GM21360 (cell line): Measurements from ENCODE around the gene KCNK10.

ENCODE experiments used
- ATAC-seq: cut with Tn5 transposase; IDR thresholded peaks from one replicate; pipeline ENCODE4 v1.9.1; 2021; ENCODE audit warnings: mild to moderate bottlenecking, moderate library complexity; ENCODE audit not compliant: unreplicated experiment

KCNK10 gene

DNA sequence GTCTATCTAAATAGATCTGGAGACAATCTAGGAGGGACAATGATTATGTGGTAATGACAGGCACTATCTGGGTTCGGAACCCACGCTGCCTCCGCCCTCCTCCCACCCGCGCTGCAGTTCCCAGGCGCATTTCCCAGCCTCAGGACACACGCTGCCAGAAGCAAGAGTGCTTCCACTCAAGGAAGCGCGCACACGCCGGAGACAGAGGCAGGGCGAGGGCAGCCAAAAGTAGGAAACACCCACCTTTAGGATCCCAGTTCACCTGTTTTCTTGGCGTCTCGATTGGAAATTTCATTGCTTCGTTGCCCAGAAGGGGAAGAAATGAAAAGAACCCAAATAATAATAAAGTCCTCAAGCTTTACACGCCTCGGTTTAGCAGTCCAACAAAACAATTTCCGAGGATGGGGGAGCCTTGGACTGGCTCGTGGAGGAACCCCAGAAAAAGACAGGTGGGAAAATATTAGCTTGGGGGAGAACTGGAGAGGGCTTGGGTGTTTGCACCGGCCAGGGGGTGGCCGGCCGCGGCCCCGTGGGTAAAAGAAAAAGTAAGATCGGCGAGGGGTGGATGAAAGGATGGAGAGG, 474 bp downstream of the KCNK10 start:
- ATAC-seq: no peak

DNA sequence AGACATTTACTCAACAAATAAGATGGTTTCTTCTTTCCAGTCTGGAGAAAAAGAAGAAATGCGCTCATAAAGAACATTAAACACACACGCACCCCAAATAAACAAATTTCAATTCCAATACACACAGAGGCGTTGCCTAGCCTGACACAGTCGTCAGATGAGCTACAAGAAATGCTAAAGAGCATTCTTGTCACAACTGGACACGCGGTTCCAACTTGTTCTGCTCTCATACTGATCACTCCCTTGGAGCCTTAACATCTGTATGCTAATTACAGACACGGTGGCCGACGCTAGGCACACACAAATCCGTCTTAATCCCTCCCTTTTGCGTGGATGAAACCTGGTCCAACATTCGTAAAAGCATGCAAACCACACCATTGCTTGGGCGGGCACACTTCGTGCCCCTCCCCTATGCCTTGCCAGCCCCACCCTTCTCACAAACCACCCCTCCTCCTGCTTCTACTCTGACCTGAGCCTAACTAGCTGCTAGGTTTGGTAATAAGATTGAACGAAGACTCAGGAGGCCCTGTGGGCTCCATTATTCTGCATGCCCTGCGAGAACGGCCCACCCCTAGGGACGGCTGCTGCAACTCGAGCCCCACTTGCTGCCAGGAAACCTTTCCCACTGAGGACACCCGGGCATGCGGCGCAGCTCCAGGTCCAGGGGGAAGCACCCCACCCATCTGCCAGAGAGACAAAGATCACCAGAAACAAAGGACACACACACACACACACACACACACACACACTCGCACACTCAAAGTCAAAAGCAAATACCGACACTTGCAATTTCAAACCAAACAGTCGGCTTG, 1.2 kb downstream of the KCNK10 start:
- ATAC-seq: no peak

DNA sequence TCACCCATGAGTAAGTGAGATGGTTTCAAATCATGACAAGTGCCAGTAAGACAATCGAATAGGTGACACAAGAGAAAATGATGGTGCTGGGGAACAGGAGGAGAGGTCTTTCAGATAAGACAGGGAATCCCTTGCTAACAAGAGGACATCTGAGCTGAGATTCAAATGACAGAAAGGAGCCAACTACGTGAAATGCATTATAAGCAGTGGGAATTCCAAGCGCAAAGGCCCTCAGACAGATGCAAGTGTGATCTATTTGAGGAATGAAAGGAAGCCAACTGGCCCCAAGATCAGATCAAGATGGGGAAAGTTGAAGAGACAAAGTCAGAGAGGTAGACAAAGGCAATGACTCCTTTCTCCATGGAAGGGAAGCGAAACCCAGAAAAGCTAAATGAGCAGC, 4.7 kb downstream of the KCNK10 start:
- no peak for ATAC-seq

DNA sequence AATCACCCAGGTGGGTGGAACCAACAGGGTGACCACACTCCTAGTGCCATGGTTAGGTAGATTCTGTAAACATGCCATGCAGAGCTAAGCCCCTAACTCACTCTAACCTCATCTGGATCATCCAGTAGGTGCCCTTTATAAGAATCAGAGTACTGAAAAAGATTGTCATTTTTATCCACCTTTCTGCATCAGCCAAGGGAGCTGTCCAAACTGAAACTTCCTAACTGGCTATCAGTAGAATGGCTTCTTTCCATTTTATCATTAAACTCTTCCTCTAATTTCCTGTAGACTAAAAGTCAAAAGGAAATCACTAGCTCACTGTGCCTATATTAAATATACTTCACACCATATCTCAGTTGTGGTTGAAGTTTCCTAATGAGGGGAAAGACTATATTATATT, 6.5 kb downstream of the KCNK10 start:
- ATAC-seq: no peak

DNA sequence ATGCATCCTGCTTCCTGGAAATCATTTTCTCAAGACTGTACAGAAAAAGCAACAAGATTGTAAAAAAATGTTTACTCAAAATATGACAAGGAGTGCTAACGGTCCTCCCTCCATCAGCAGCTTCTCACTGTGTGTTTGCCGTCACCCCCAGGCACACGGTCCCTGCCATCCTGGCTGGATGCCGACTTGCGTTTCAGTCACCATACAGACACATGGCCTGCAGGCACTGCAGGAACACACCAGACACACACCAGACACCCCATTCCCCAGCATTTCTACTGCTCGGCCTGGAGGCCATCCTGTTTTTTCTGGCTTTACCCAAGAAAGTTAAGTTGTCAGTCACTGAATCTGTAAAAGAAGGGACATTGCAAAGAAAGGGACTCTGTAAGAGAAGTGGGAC, 10.8 kb downstream of the KCNK10 start:
- ATAC-seq: no peak

DNA sequence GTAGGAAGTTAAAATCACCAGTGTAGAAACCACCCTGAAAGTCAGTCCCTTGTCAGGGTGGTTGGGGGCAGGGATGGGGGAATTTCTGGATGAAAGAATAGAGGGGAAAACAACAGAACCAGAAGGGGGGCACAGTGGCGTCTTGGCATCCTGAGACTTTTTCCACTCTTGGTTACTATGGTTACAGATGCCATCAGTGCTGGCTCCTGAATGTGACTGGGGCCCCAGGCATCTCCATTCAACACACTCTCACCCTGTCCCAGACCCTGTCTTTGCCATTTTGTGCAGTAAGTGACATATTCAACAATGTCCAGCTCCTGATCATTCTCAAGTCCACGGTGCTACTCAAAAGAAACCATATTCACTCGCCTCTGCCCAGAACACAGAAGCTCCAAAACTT, 11.3 kb downstream of the KCNK10 start:
- ATAC-seq: no peak

DNA sequence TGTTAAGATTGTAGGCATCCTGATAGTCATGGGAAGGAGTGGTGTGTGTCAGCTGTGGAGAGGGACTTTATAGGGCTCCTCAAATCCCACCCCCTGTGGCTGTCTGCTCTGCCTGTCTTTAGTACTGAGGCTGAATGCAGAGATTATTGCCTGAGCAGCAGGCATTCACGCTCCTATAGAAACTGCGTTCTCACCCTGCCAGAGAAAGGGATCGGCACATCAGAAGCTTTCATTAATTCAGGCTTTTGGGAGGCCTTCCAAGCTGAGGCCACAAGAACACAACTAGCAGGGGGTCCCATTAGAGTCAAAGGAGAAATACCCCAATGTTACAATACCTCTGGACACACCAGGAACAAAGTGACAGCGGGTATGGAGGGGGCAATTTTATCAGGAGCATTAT, 12.6 kb downstream of the KCNK10 start:
- ATAC-seq: no peak

DNA sequence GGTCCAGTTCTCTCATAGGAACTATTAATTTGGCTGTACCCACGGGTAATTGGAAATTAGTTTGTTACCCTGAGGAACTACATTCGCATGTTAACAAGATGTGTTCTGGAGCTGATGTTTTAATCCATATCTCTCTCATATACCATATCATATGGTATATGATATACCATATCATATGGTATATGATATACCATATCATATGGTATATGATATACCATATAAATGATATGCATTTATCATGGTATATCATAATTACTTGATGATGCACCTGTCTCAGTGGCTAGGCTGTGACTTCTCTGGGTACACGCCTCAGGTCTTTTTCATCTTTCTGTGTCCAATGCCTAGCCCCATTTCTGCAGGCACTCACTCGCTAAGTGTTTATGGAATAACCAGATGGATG, 13.0 kb downstream of the KCNK10 start:
- ATAC-seq: no peak

DNA sequence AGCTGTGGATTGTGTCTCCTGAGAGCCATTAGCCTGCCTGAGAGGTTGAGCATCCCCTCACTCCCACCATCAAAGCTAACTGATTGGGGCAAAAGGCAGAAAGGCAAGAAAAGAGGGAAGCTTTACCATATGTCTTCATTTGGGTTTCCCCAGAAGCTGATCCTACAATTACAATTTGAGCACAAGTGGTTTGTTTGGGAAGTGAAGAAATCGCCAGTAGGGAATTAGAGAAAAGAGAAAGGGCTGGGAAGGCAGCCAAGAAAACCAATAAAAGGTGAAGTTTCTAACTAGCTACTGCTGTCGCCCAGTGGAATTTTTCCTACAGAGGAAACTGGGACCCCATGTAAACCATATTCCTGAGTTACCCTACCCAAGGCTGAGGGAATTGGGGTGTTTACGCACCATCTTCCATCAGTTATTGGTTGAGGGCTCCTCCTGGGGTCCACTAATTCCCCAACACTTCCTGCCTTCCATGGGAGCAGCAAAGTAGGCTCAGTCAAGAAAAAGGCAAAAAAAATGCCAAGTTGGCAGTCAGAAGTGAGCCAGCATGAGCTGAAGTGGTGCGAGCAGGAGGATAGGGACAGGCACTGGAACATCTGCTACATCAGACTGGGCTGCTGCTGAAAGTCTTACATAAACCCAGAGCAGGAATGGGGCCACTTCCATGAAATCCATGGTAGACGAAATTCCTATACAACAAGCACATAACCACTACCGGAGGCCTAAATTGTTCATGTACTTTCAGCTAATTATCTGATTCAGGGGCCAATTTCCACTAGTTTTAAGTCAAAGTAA, 17.3 kb downstream of the KCNK10 start:
- no peak for ATAC-seq

DNA sequence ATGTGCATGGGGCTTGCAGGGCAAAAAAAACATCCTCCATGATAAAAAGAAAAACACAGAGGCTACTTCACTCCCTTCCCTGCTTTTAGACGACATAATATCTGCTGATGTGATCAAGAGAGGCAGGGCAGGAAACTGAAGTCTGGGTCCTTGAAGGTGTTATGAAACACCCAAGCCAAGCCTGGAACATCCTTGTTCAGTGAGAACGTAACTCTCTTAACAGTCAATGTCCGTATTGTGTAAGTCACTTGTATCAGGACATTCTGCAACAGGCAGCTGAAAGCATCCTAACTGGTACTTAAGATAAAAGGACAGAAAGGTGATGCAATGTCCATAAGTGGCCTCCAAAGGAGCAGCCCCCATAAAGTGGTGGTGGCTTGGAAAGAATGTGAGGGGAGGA, 20.0 kb downstream of the KCNK10 start:
- no peak for ATAC-seq

DNA sequence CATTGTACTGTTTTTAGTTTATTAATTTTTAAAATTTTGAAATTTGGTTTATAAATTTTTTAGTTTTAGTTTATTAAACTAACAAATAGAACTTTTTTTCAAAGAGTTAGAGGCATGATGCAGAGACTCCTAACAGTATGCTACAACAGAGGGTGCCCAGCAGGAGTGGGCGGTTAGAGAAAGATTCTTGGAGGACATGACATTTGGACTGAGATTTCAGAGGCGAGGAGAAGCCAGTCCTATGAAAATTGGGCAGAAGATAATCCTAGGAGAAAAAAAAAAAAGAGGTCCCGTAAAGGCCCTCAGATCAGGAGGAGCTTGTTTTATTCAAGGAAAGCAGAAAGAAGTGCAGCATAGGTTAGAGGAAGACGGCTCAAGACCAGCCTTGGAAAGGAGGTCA, 21.7 kb downstream of the KCNK10 start:
- no peak for ATAC-seq

DNA sequence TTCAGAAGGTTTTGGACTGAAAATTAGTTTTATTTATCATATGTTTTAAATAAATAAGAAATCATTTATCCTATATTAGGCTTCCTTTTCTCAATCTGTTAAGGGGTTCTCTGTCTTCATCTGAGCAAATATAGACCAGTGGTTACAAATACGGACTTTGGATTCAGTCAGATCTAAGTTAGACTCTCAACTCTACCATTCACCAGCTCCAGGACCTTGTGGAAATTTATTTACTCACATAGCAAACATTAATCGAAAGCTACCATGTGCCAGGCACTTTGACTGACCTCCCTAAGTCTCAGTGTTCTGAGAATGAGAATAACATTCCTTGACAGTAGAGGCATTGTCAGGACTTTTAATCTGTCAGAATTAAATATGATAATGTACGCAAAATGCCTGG, 22.3 kb downstream of the KCNK10 start:
- ATAC-seq: no peak

DNA sequence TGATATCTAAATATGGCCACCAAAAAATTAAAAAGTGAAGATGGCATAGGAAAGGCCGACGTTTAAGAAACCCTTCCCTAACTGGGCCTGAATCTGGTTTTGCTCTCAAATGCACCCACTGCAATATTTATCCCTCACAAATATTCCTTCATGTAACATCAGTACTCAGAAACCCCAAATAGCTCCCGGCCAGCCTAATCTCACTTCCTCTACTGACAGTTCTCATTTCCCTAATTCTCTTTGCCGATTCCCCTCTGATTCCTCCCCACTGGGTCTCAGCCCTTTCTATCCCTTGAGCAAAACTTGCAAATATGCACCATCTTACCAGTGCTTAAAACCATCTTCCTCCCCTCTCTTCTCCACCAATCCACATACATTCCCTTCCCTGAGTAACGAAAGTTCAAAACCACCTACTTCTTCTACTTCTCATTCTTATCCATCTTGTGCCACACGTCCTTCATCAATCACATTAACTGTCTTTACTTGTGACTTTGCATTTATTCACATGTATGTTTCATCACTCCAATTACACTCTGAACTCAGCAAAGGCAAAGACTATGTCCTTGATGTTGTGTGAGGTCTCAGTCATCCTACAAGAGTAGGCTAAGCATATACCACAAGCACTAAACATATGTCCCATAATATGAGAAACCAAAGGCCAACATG, 23.1 kb downstream of the KCNK10 start:
- peak; percentile 73 for ATAC-seq

DNA sequence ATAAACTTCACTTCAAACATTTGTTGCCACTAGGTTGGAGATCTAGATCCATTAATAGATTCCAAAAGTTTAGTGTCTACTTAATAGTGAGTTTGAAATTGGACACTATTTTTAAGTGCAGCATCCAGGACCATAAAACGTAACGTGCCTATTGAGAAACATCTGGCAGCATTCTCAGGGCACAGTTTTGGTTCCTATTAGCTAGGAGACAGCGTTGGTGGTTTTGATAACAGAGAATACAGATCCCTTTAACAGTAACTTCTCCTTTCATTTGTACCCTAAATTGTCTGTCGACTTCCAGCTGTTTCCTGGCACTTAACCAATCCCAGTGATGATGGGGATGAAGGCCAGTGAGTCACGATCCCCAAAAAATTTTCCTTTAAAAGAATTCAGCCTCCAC, 25.8 kb downstream of the KCNK10 start:
- no peak for ATAC-seq

DNA sequence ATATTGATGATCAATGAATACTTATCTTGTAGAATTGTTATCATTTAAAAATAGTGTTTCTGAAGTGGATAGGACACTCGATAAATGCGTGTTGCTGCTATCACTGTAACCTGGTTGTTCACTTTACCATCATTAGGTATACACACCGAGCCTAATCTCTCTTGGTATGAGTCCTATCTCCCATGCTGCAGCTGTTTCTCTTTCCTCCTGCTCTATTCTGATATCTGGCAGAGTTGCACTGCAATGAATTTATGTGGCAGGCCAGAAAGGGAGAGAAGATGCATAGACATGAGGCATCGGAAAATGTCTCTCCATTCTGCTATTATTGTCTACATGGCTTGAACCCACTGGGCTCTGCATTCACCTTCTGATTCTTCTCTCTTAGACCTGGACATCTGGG, 26.7 kb downstream of the KCNK10 start:
- ATAC-seq: no peak

DNA sequence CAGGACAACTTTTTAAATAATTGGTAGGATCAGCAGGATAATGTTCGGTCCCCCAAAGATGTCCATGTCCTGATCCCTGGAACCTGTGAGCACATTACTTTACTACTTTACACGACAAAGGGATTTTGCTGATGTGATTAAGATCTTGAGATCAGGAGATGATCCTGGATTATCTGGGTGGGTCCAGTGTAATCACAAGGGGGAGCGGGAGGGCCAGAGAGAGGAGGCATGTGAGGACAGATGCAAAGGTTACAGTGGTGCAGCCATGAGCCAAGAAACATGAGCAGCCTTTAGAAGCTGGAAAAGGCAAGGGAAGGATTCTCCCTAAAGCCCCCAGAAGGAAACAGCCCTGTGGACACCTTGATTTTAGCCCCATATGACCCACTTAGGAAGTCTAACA, 33.1 kb downstream of the KCNK10 start:
- ATAC-seq: no peak

DNA sequence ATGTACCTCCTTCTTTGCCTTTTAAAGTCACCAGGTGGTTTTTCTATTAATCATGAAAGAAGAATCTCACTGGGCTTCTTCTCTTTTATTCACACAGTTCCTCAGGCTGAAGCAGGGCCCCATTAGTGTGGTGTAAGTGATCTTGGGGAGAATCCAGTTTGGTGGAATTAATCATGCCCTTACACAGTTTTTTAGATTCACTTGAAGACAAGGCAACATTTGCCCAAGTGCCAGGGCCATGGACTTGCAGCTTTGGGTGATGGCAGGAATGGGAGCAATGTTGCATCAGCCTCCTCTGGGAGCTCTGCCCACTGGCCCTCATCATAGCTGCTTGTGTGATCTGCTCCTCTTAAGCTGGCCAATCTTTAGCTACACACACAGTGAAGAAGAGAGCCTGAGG, 33.8 kb downstream of the KCNK10 start:
- no peak for ATAC-seq

DNA sequence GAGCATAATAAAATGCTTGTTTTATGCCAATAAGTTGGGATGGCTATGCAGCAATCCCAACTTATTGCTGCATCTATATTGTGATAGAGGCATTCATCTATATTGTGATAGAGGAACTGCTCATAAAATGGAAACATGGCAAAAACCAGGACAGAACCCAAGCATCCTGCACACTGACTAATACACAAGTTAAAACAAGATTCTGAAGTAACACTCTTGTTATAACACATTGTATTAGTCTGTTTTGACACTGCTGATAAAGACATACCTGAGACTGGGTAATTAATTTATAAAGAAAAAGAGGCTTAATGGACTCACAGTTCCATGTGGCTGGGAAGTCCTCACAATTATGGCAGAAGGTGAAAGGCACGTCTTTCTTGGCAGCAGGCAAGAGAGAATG, 36.8 kb downstream of the KCNK10 start:
- no peak for ATAC-seq

DNA sequence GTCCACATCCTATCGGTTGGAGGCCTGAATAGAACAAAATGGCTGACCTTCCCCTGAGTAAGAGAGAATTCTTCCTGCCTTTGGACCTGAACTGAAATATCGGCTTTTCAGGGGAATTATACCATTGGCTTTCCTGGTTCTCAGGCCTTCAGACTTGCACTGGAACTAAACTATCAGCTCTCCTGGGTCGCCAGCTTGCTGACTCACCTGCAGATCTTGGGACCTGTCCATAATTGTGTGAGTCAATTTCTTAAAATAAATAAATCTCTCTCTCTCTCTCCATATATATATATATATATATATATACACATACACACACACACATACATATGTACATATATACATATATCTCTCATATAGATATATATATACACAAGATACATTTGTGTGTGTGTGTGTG, 41.6 kb downstream of the KCNK10 start:
- ATAC-seq: no peak

DNA sequence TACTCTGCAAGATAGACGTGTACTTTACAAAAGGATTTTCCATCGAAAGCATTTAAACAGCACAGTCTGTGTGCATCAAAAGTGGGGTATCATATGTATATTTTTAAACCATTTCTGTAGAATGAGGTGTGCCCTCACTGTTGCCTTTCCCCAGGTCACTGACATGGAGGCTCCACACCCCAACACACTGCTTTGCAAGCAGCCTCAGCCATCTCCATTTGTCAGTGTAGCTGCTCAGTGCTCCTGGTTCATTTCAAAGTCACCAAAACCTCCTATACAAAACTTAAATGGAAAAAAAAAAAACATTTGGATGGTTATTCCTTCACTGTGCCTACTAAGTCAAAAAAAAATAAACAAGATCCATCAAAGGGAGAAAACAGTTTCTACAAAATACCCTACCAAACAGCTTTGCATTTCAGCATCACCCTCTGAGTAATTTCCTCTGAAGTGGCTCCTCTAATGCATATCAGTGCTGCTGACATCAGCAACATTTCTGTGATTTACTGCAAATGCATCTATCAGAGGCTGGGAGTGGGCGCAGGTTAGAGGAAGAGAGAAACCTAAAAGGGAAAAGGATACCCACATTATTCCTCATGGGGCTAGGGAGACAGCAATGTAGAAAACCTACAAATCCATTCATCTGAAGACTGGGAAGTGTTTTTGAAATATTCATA, 46.0 kb downstream of the KCNK10 start:
- ATAC-seq: no peak
